ENCODE data around the gene CHST15.
"Not testable (repeated sequence)": the region's sequence is repeated elsewhere in the genome, so short reads cannot be mapped to it uniquely, and the experiment has no call there.

CHST15 gene

GRCh38 chr10:124101351-124101750 is 8.0 kb upstream of the CHST15 start:
- Histone ChIP-seq H3K4me3 (replicated peaks; ENCODE audit: low read depth, low read length) (no peak overlapping the region), H3K27me3 (replicated peaks; ENCODE audit: control insufficient read depth, insufficient read depth, low read length) (peaks cover 7% of the 10 kb centered on the region; the same call in 1 of the 2 replicates), H3K36me3 (ENCODE audit: control insufficient read depth, insufficient read depth, low read length) (no peaks in the 10 kb centered on the region)
- no peak for TF ChIP-seq CTCF (IDR thresholded peaks at IDR 0.05; ENCODE audit: insufficient read depth, low read length, poor library complexity, severe bottlenecking)
- no peak for DNase-seq (ENCODE audit: extremely low read depth, insufficient read length)

- H3K27me3 ChIP-seq (replicated peaks; ENCODE audit: control insufficient read depth, insufficient read depth, low read length); H3K4me3 ChIP-seq (replicated peaks; ENCODE audit: low read depth, low read length); DNase-seq (ENCODE audit: extremely low read depth, insufficient read length); H3K36me3 ChIP-seq (ENCODE audit: control insufficient read depth, insufficient read depth, low read length): not testable (repeated sequence)
Measured at GRCh38 chr10:124100651-124101050, 7.3 kb upstream of the CHST15 start.

- no peak for TF ChIP-seq CTCF (IDR thresholded peaks at IDR 0.05; ENCODE audit: insufficient read depth, low read length, poor library complexity, severe bottlenecking)
- H3K27me3 ChIP-seq (replicated peaks; ENCODE audit: control insufficient read depth, insufficient read depth, low read length): peaks cover 9% of the 10 kb centered on the region; the same call in 1 of the 2 replicates
- no peak overlapping the region for H3K4me3 ChIP-seq (replicated peaks; ENCODE audit: low read depth, low read length)
- H3K36me3 ChIP-seq (ENCODE audit: control insufficient read depth, insufficient read depth, low read length): no peaks in the 10 kb centered on the region
- DNase-seq (ENCODE audit: extremely low read depth, insufficient read length): no peak
Measured at GRCh38 chr10:124100124-124100523, 6.7 kb upstream of the CHST15 start.

- DNase-seq (ENCODE audit: extremely low read depth, insufficient read length): no peak
- H3K4me3 ChIP-seq (replicated peaks; ENCODE audit: low read depth, low read length): no peak overlapping the region
- no peak for TF ChIP-seq CTCF (IDR thresholded peaks at IDR 0.05; ENCODE audit: insufficient read depth, low read length, poor library complexity, severe bottlenecking)
- H3K27me3 ChIP-seq (replicated peaks; ENCODE audit: control insufficient read depth, insufficient read depth, low read length): peaks cover 9% of the 10 kb centered on the region; the same call in 1 of the 2 replicates
- H3K36me3 ChIP-seq (ENCODE audit: control insufficient read depth, insufficient read depth, low read length): no peaks in the 10 kb centered on the region
Measured at GRCh38 chr10:124099604-124100003, 6.2 kb upstream of the CHST15 start.

GRCh38 chr10:124098575-124098974 is 5.2 kb upstream of the CHST15 start:
- no peak for TF ChIP-seq CTCF (IDR thresholded peaks at IDR 0.05; ENCODE audit: insufficient read depth, low read length, poor library complexity, severe bottlenecking)
- peaks cover 10% of the 10 kb centered on the region; the same call in 1 of the 2 replicates for H3K27me3 ChIP-seq (replicated peaks; ENCODE audit: control insufficient read depth, insufficient read depth, low read length)
- no peaks in the 10 kb centered on the region for H3K36me3 ChIP-seq (ENCODE audit: control insufficient read depth, insufficient read depth, low read length)
- no peak for DNase-seq (ENCODE audit: extremely low read depth, insufficient read length)
- no peak overlapping the region for H3K4me3 ChIP-seq (replicated peaks; ENCODE audit: low read depth, low read length)

- TF ChIP-seq CTCF (IDR thresholded peaks at IDR 0.05; ENCODE audit: insufficient read depth, low read length, poor library complexity, severe bottlenecking): no peak
- DNase-seq (ENCODE audit: extremely low read depth, insufficient read length): no peak
- no peak overlapping the region for H3K4me3 ChIP-seq (replicated peaks; ENCODE audit: low read depth, low read length)
- no peaks in the 10 kb centered on the region for H3K36me3 ChIP-seq (ENCODE audit: control insufficient read depth, insufficient read depth, low read length)
- peaks cover 12% of the 10 kb centered on the region; the same call in 1 of the 2 replicates for H3K27me3 ChIP-seq (replicated peaks; ENCODE audit: control insufficient read depth, insufficient read depth, low read length)
Measured at GRCh38 chr10:124097883-124098282, 4.5 kb upstream of the CHST15 start.
